GM12878 (cell line): ENCODE data around the gene ALOXE3. TPM values are rescaled to one million over a fixed set of nuclear protein-coding genes. Genes with fewer than 3 reads are reported as not detected.

Experiments
- ATAC-seq: fragments of 200-7000 bp; cut with Tn5 transposase; 3 replicates; pipeline ENCODE4 v1.9.1; 2020; ENCODE audit warnings: mild to moderate bottlenecking, moderate library complexity
- BruUV-seq: library from RNA; stranded (reverse); fragments of 400-500 nt; replicated peaks from 2 replicates; lab custom pipeline; 2021; lab: Mats Ljungman, UMichigan
- CTCF ChIA-PET: fragments of 300-600 bp; sonication (Branson Sonifier 250); formaldehyde crosslinking; extraction: SDS; loops from one replicate; lab custom pipeline; 2021; ENCODE audit warnings: inconsistent platforms; lab: Yijun Ruan, JAX
- POLR2A ChIA-PET: fragments of 350-600 bp; formaldehyde crosslinking; extraction: SDS; loops from one replicate; lab custom pipeline; 2021; ENCODE audit warnings: inconsistent platforms; lab: Charles Lee
- RAD21 ChIA-PET: fragments of 300-600 bp; sonication (Branson Sonifier 250); formaldehyde crosslinking; loops from one replicate; lab custom pipeline; 2023; ENCODE audit warnings: antibody characterized with exemption; ENCODE audit not compliant: unreplicated experiment; lab: Charles Lee
- SMC1A ChIA-PET: fragments of 300-600 bp; sonication (Branson Sonifier 250); formaldehyde crosslinking; loops from one replicate; lab custom pipeline; 2023; ENCODE audit not compliant: unreplicated experiment, uncharacterized antibody; lab: Charles Lee
- DNase-seq: peaks from one replicate; pipeline ENCODE4 v3.0.0-alpha.2; 2011; ENCODE audit warnings: low read depth, low spot score
- FAIRE-seq: peaks from 3 replicates; lab custom pipeline; 2011; peaks lifted over from hg19 to GRCh38; lab: Jason Lieb, UNC
- H2AFZ ChIP-seq: 2 replicates; pipeline ENCODE4 v1.6.0; 2011; ENCODE audit warnings: low read depth, low read length, control low read depth; ENCODE audit not compliant: control insufficient read depth
- H3K27ac ChIP-seq: 2 replicates; pipeline ENCODE4 v1.5.1; 2011; ENCODE audit warnings: control low read depth; ENCODE audit not compliant: control insufficient read depth, insufficient read depth
- H3K27me3 ChIP-seq, 2 experiments: replicated peaks in 1 of 2; 2 replicates each; pipeline versions ENCODE4 v1.6.0 to v1.6.1; 2011; ENCODE audit warnings: low read length in 1 of 2; ENCODE audit not compliant: control insufficient read depth in 2 of 2, insufficient read depth in 2 of 2
- H3K36me3 ChIP-seq, 2 experiments: 2 replicates each; pipeline ENCODE4 v1.5.1; 2011; ENCODE audit warnings: low read length in 1 of 2; ENCODE audit not compliant: control insufficient read depth in 2 of 2, insufficient read depth in 2 of 2
- H3K4me1 ChIP-seq: 2 replicates; pipeline ENCODE4 v1.6.1; 2011; ENCODE audit warnings: mild to moderate bottlenecking, low read length, moderate library complexity, mixed read lengths; ENCODE audit not compliant: control insufficient read depth, insufficient read depth
- H3K4me2 ChIP-seq: 2 replicates; pipeline ENCODE4 v1.6.0; 2011; ENCODE audit warnings: control low read depth; ENCODE audit not compliant: control insufficient read depth, insufficient read depth
- H3K4me3 ChIP-seq: fragments of 200-600 bp; sonication (generic); 2 replicates; pipeline ENCODE4 v1.5.1; 2016
- H3K79me2 ChIP-seq: 2 replicates; pipeline ENCODE4 v1.6.0; 2011; ENCODE audit warnings: low read length; ENCODE audit not compliant: control insufficient read depth, insufficient read depth
- H3K9ac ChIP-seq: 2 replicates; pipeline ENCODE4 v1.8.0; 2011; ENCODE audit warnings: low read length, control low read depth, mixed read lengths; ENCODE audit not compliant: control insufficient read depth, insufficient read depth
- H3K9me3 ChIP-seq: replicated peaks from 3 replicates; pipeline ENCODE4 v1.5.1; 2011; ENCODE audit warnings: mild to moderate bottlenecking, low read length; ENCODE audit not compliant: control insufficient read depth, insufficient read depth
- H4K20me1 ChIP-seq: 2 replicates; pipeline ENCODE4 v1.6.0; 2011; ENCODE audit not compliant: control insufficient read depth, insufficient read depth
- BACH1 ChIP-seq: fragments of 450-650 bp; IDR thresholded peaks from 2 replicates; pipeline ENCODE4 v1.6.1; 2017; ENCODE audit warnings: mild to moderate bottlenecking, borderline replicate concordance
- EZH2 ChIP-seq: IDR thresholded peaks from 2 replicates; pipeline ENCODE4 v1.6.1; 2012; ENCODE audit warnings: low read depth, mild to moderate bottlenecking, control low read depth, inconsistent platforms, low read length, borderline replicate concordance; ENCODE audit not compliant: control insufficient read depth
- POLR2A ChIP-seq: IDR thresholded peaks from 2 replicates; pipeline ENCODE4 v1.6.1; 2011; ENCODE audit warnings: low read depth, mild to moderate bottlenecking, low read length
- POLR2AphosphoS5 ChIP-seq: IDR thresholded peaks from 2 replicates; pipeline ENCODE4 v1.6.1; 2011; ENCODE audit warnings: mild to moderate bottlenecking, low read length, inconsistent platforms
- RUNX3 ChIP-seq: IDR thresholded peaks from 2 replicates; pipeline ENCODE4 v1.6.1; 2012; ENCODE audit warnings: low read length, inconsistent platforms
- YY1 ChIP-seq: IDR thresholded peaks from 2 replicates; pipeline ENCODE4 v1.6.1; 2011; ENCODE audit warnings: low read depth, mild to moderate bottlenecking, low read length
- ZNF384 ChIP-seq: IDR thresholded peaks from 2 replicates; pipeline ENCODE4 v1.6.1; 2012; ENCODE audit warnings: low read depth, mild to moderate bottlenecking, low read length, improper control_type of control experiment, borderline replicate concordance
- WGBS: methylation state at CpG from one replicate; pipeline ENCODE4 v1.1.6; 2016; ENCODE audit warnings: low lambda C conversion rate; ENCODE audit not compliant: insufficient replicate concordance, insufficient coverage; ENCODE audit errors: missing lambda C conversion rate; 5-methylcytosine and 5-hydroxymethylcytosine counted together
- in situ Hi-C: fragments of 300-500 bp; cut with MboI; formaldehyde crosslinking; loops from 9 replicates; pipeline ENCODE4 v1.14.3; 2018; ENCODE audit warnings: mixed read lengths
- intact Hi-C: fragments of 100-400 bp; cut with micrococcal nuclease; formaldehyde crosslinking; loops from one replicate; pipeline ENCODE4 v1.14.2; 2022; ENCODE audit not compliant: unreplicated experiment
- polyA plus RNA-seq, 11 experiments: library from polyadenylated mRNA; depleted of rRNA in 4 of 11; unstranded in 6 of 11; stranded (reverse) in 5 of 11; fragments of >200 nt; fragmentation: Nextera tagmentation in 4 of 11; fragmentation: Illumina TruSeq in 1 of 11; extraction: Ambion mirVana in 4 of 11; extraction: Trizol in 1 of 11; gene quantifications; 1 replicate in 1 of 11; 2 replicates in 10 of 11; pipeline versions ENCODE4 v1.2.1 to v1.2.3, GENCODE V29; 2011 to 2016; ENCODE audit warnings: inconsistent platforms in 2 of 11, missing spikeins in 2 of 11, low read depth in 1 of 11
- total RNA-seq, 4 experiments: library from RNA; depleted of rRNA in 3 of 4; stranded (reverse); fragments of >200 nt in 3 of 4; fragmentation: Illumina TruSeq in 1 of 4; extraction: Trizol in 1 of 4; gene quantifications; 2 replicates each; pipeline versions ENCODE4 v1.2.1 to v1.2.3, GENCODE V29; 2013 to 2021

The ALOXE3 gene
- total and polyA plus RNA-seq, 10 of the 15 experiments (the other 5 are each of a cell fraction or from before 2014, with no cell fraction given), result 0.04 TPM; not detected in 9

- SMC1A ChIA-PET, result no interaction called here
- no TSS peak for BruUV-seq
- no peak overlapping the region for H2AFZ ChIP-seq
- TF ChIP-seq YY1, result no peak
- no peak for TF ChIP-seq EZH2
- TF ChIP-seq ZNF384, result no peak
- TF ChIP-seq POLR2A, result no peak
- TF ChIP-seq, all 136 proteins: peak for 0
- intact Hi-C loops (no loop called here), in situ Hi-C loops (no loop called here)
- Histone ChIP-seq H3K27me3 (no peaks in the 10 kb centered on the region), H3K79me2 (peaks cover 7% of the 10 kb centered on the region), H3K4me2 (no peak overlapping the region), H3K4me3 (no peak overlapping the region), H3K9me3 (no peaks in the 10 kb centered on the region), H3K4me1 (peaks cover 6% of the 10 kb centered on the region), H3K36me3 (peaks cover 9 to 32% of the 10 kb centered on the region in 2 experiments), H3K9ac (no peak overlapping the region), H3K27ac (no peak overlapping the region), H4K20me1 (no peaks in the 10 kb centered on the region; the same call in 1 of the 2 replicates)
- FAIRE-seq (no peak), ATAC-seq (no peak), DNase-seq (no peak)
- WGBS, result 95% methylated on average over 9 of the region's 12 CpGs
- ChIA-PET RAD21 (no interaction called here), POLR2A (no interaction called here), CTCF (interaction anchor here (1.1 kb wide), 1 partner anchor 75 kb away, joined by 3 read pairs; no protein-coding TSS in a partner anchor)
These were observed 27.5 kb upstream of the ALOXE3 start for GRCh38 chr17:8145811-8146210.

GRCh38 chr17:8144401-8145231 lies 26.3 kb upstream of the ALOXE3 start:
- ChIA-PET CTCF (interaction anchor here (1.1 kb wide), 1 partner anchor 77 kb away, joined by 3 read pairs; no protein-coding TSS in a partner anchor), POLR2A (no interaction called here), RAD21 (no interaction called here)
- intact Hi-C loops (no loop called here), in situ Hi-C loops (no loop called here)
- 76% methylated on average over 15 of the region's 15 CpGs for WGBS
- DNase-seq, result no peak
- no peaks in the 10 kb centered on the region for H3K27me3 ChIP-seq
- no peaks in the 10 kb centered on the region for H4K20me1 ChIP-seq
- H3K36me3 ChIP-seq, result peaks cover 11 to 32% of the 10 kb centered on the region in 2 experiments
- no peak overlapping the region for H2AFZ ChIP-seq
- no peak overlapping the region for H3K4me3 ChIP-seq
- FAIRE-seq, result no peak
- BruUV-seq, result no TSS peak
- TF ChIP-seq POLR2AphosphoS5 (peak; percentile 11; the same call in 1 of the 2 replicates), BACH1 (0 out of 2 replicates have a peak, but pooled peaks have one; percentile 26), RUNX3 (no peak)
- TF ChIP-seq, all 136 proteins: peak for 2
- Histone ChIP-seq H3K9ac (no peak overlapping the region), H3K27ac (no peak overlapping the region), H3K79me2 (no peaks in the 10 kb centered on the region; the same call in 1 of the 2 replicates), H3K9me3 (no peaks in the 10 kb centered on the region), H3K4me1 (peaks cover under 1% of the 10 kb centered on the region), H3K4me2 (no peak overlapping the region)
- ATAC-seq, result no peak
- SMC1A ChIA-PET, result no interaction called here
